GM23338 (cell line): ENCODE data around the gene SULT2B1.

ENCODE experiments used
- EZH2 ChIP-seq: fragments of 200-600 bp; sonication (generic); IDR thresholded peaks from one replicate; pipeline ENCODE4 v1.8.0; 2017; ENCODE audit warnings: antibody characterized with exemption, mild to moderate bottlenecking, low read depth; ENCODE audit not compliant: unreplicated experiment
- EZH2phosphoT487 ChIP-seq: fragments of 200-600 bp; sonication (generic); IDR thresholded peaks from one replicate; pipeline ENCODE4 v1.8.1; 2018; ENCODE audit warnings: antibody characterized with exemption; ENCODE audit not compliant: unreplicated experiment
- POLR2AphosphoS5 ChIP-seq: IDR thresholded peaks from 2 replicates; pipeline ENCODE4 v1.6.1; 2016; ENCODE audit warnings: antibody characterized with exemption, low read depth
- STAT1 ChIP-seq: IDR thresholded peaks from one replicate; pipeline ENCODE4 v1.6.1; 2016; ENCODE audit warnings: antibody characterized with exemption; ENCODE audit not compliant: unreplicated experiment
- TF ChIP-seq, protein P1 (sequence below): IDR thresholded peaks from one replicate; pipeline ENCODE4 v1.6.1; 2018; ENCODE audit warnings: antibody characterized with exemption; ENCODE audit not compliant: unreplicated experiment
- TF ChIP-seq, protein P2 (sequence below), 2 experiments: fragments of 200-600 bp in 1 of 2; sonication (generic) in 1 of 2; conservative IDR thresholded peaks; 2 replicates each; pipeline versions ENCODE4 v1.5.1 to v1.6.1; 2016 to 2017; ENCODE audit warnings: antibody characterized with exemption in 2 of 2, low read depth in 2 of 2, mild to moderate bottlenecking in 2 of 2, moderate library complexity in 1 of 2
- TF ChIP-seq, protein P3 (sequence below): IDR thresholded peaks from 2 replicates; pipeline ENCODE4 v1.6.1; 2016; ENCODE audit warnings: antibody characterized with exemption

DNA sequence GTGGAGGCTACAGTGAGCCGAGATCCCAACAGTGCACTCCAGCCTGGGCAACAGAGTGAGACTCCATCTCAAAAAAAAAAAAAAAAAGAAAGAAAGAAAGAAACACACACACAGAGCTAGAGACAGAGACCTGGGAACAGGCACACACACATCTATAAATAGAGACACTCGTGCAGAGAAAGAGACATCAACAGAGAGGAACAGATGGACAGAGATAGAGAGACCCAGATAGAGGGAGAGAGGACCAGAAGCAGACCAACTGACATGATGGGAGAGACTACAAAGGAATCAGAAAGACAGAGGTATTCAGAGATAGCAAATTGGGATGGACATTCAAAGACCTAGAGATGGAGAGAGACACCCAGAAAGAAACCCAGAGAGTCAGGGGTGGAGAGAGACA lies 96.2 kb downstream of the SULT2B1 start:
- TF ChIP-seq, protein P1, sequence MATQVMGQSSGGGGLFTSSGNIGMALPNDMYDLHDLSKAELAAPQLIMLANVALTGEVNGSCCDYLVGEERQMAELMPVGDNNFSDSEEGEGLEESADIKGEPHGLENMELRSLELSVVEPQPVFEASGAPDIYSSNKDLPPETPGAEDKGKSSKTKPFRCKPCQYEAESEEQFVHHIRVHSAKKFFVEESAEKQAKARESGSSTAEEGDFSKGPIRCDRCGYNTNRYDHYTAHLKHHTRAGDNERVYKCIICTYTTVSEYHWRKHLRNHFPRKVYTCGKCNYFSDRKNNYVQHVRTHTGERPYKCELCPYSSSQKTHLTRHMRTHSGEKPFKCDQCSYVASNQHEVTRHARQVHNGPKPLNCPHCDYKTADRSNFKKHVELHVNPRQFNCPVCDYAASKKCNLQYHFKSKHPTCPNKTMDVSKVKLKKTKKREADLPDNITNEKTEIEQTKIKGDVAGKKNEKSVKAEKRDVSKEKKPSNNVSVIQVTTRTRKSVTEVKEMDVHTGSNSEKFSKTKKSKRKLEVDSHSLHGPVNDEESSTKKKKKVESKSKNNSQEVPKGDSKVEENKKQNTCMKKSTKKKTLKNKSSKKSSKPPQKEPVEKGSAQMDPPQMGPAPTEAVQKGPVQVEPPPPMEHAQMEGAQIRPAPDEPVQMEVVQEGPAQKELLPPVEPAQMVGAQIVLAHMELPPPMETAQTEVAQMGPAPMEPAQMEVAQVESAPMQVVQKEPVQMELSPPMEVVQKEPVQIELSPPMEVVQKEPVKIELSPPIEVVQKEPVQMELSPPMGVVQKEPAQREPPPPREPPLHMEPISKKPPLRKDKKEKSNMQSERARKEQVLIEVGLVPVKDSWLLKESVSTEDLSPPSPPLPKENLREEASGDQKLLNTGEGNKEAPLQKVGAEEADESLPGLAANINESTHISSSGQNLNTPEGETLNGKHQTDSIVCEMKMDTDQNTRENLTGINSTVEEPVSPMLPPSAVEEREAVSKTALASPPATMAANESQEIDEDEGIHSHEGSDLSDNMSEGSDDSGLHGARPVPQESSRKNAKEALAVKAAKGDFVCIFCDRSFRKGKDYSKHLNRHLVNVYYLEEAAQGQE, result no peak
- TF ChIP-seq EZH2, result no peak
- no peak for TF ChIP-seq EZH2phosphoT487
- TF ChIP-seq POLR2AphosphoS5, result no peak
- TF ChIP-seq STAT1, result no peak
- TF ChIP-seq, protein P2, sequence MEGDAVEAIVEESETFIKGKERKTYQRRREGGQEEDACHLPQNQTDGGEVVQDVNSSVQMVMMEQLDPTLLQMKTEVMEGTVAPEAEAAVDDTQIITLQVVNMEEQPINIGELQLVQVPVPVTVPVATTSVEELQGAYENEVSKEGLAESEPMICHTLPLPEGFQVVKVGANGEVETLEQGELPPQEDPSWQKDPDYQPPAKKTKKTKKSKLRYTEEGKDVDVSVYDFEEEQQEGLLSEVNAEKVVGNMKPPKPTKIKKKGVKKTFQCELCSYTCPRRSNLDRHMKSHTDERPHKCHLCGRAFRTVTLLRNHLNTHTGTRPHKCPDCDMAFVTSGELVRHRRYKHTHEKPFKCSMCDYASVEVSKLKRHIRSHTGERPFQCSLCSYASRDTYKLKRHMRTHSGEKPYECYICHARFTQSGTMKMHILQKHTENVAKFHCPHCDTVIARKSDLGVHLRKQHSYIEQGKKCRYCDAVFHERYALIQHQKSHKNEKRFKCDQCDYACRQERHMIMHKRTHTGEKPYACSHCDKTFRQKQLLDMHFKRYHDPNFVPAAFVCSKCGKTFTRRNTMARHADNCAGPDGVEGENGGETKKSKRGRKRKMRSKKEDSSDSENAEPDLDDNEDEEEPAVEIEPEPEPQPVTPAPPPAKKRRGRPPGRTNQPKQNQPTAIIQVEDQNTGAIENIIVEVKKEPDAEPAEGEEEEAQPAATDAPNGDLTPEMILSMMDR (conservative IDR thresholded peaks at IDR 0.05; ENCODE audit: low read depth in 2 of 2), result no peak
- TF ChIP-seq, protein P3, sequence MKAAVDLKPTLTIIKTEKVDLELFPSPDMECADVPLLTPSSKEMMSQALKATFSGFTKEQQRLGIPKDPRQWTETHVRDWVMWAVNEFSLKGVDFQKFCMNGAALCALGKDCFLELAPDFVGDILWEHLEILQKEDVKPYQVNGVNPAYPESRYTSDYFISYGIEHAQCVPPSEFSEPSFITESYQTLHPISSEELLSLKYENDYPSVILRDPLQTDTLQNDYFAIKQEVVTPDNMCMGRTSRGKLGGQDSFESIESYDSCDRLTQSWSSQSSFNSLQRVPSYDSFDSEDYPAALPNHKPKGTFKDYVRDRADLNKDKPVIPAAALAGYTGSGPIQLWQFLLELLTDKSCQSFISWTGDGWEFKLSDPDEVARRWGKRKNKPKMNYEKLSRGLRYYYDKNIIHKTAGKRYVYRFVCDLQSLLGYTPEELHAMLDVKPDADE, result no peak
